ENCODE data around the gene EFCC1. TPM values are rescaled to one million over a fixed set of nuclear protein-coding genes. Genes with fewer than 3 reads are reported as not detected.

Gene EFCC1
- total and polyA plus RNA-seq, 2 of the 13 experiments (the other 11 are each of a cell fraction or from before 2014, with no cell fraction given) = not detected

DNA sequence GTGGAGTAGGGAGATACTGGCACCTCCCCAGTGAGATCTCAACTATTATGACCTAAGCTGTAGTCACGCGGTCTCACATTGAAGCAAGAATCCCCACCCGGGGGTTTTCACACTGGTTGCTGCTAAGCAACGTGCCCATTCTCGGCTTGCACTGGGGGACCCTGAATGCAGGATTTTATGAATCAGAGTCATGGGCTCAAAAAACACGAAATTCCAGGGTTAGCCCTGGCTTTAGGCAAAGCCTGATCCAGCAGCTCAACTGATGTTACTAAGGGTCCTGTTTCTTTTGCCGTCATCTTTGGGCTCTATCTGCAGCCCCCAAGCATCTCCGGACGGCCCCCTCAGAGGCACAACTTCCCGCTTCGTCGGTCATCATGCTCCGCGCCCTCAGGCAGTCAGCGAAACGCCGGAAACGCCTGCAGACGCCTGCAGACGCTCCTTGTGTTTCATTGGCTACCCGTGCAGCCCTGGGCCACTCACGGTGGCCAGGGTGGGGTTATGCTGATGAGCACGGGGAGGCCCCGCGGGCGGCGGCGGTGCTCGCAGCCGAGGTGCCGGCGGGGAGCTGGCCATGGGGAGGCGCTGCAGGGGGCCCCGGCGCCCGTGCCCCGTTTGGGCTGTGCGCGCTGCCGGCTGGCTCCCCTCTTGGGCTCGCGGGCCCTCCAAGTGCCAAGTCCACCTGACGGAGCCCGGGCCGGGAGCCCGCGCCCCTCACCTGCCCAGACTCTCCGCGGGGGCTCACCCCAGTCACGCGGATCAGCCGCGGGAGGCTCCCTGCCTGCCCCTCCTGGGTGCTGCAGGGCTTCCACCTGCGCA, 25.8 kb downstream of the EFCC1 start (continued):
- TF ChIP-seq PHF20 (CRISPR knock-in tag; IDR thresholded peaks at IDR 0.05) (peak; percentile 40; the same call in 1 of the 2 replicates), ZNF17 (CRISPR knock-in tag; IDR thresholded peaks at IDR 0.05) (no peak), SNRNP70 (IDR thresholded peaks at IDR 0.05; ENCODE audit: low read depth, low read length) (no peak), POLR2AphosphoS5 (IDR thresholded peaks at IDR 0.05; ENCODE audit: low read depth, low read length) (no peak), REXO4 (CRISPR knock-in tag; IDR thresholded peaks at IDR 0.05; ENCODE audit: borderline replicate concordance) (no peak), HNRNPH1 (optimal IDR thresholded peaks at IDR 0.05; ENCODE audit: low read depth, low read length) (no peak), ZFP90 (CRISPR knock-in tag; IDR thresholded peaks at IDR 0.05; ENCODE audit: borderline replicate concordance) (peak; percentile 75)
- TF ChIP-seq, protein P1, sequence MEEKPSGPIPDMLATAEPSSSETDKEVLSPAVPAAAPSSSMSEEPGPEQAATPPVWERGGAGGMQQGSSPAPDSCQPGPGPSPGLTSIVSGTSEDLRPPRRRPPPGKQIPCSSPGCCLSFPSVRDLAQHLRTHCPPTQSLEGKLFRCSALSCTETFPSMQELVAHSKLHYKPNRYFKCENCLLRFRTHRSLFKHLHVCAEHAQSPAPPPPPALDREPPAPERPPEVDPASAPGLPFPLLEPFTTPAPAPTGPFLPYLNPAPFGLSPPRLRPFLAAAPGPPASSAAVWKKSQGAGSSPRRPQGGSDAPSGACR (CRISPR knock-in tag; IDR thresholded peaks at IDR 0.05) = no peak
- TF ChIP-seq, protein P2, sequence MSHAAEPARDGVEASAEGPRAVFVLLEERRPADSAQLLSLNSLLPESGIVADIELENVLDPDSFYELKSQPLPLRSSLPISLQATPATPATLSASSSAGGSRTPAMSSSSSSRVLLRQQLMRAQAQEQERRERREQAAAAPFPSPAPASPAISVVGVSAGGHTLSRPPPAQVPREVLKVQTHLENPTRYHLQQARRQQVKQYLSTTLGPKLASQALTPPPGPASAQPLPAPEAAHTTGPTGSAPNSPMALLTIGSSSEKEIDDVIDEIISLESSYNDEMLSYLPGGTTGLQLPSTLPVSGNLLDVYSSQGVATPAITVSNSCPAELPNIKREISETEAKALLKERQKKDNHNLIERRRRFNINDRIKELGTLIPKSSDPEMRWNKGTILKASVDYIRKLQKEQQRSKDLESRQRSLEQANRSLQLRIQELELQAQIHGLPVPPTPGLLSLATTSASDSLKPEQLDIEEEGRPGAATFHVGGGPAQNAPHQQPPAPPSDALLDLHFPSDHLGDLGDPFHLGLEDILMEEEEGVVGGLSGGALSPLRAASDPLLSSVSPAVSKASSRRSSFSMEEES (CRISPR knock-in tag; IDR thresholded peaks at IDR 0.05) = peak; percentile 23; the same call in 1 of the 2 replicates
- TF ChIP-seq, protein P3, sequence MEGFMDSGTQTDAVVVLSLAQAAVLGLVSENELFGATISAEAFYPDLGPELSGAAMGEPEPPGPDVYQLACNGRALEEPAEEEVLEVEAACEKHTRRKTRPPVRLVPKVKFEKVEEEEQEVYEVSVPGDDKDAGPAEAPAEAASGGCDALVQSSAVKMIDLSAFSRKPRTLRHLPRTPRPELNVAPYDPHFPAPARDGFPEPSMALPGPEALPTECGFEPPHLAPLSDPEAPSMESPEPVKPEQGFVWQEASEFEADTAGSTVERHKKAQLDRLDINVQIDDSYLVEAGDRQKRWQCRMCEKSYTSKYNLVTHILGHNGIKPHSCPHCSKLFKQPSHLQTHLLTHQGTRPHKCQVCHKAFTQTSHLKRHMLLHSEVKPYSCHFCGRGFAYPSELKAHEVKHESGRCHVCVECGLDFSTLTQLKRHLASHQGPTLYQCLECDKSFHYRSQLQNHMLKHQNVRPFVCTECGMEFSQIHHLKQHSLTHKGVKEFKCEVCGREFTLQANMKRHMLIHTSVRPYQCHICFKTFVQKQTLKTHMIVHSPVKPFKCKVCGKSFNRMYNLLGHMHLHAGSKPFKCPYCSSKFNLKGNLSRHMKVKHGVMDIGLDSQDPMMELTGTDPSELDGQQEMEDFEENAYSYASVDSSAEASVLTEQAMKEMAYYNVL (CRISPR knock-in tag; IDR thresholded peaks at IDR 0.05; ENCODE audit: borderline replicate concordance) = no peak
- TF ChIP-seq, protein P4, sequence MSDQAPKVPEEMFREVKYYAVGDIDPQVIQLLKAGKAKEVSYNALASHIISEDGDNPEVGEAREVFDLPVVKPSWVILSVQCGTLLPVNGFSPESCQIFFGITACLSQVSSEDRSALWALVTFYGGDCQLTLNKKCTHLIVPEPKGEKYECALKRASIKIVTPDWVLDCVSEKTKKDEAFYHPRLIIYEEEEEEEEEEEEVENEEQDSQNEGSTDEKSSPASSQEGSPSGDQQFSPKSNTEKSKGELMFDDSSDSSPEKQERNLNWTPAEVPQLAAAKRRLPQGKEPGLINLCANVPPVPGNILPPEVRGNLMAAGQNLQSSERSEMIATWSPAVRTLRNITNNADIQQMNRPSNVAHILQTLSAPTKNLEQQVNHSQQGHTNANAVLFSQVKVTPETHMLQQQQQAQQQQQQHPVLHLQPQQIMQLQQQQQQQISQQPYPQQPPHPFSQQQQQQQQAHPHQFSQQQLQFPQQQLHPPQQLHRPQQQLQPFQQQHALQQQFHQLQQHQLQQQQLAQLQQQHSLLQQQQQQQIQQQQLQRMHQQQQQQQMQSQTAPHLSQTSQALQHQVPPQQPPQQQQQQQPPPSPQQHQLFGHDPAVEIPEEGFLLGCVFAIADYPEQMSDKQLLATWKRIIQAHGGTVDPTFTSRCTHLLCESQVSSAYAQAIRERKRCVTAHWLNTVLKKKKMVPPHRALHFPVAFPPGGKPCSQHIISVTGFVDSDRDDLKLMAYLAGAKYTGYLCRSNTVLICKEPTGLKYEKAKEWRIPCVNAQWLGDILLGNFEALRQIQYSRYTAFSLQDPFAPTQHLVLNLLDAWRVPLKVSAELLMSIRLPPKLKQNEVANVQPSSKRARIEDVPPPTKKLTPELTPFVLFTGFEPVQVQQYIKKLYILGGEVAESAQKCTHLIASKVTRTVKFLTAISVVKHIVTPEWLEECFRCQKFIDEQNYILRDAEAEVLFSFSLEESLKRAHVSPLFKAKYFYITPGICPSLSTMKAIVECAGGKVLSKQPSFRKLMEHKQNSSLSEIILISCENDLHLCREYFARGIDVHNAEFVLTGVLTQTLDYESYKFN (CRISPR knock-in tag; conservative IDR thresholded peaks at IDR 0.05) = no peak
- TF ChIP-seq, protein P5, sequence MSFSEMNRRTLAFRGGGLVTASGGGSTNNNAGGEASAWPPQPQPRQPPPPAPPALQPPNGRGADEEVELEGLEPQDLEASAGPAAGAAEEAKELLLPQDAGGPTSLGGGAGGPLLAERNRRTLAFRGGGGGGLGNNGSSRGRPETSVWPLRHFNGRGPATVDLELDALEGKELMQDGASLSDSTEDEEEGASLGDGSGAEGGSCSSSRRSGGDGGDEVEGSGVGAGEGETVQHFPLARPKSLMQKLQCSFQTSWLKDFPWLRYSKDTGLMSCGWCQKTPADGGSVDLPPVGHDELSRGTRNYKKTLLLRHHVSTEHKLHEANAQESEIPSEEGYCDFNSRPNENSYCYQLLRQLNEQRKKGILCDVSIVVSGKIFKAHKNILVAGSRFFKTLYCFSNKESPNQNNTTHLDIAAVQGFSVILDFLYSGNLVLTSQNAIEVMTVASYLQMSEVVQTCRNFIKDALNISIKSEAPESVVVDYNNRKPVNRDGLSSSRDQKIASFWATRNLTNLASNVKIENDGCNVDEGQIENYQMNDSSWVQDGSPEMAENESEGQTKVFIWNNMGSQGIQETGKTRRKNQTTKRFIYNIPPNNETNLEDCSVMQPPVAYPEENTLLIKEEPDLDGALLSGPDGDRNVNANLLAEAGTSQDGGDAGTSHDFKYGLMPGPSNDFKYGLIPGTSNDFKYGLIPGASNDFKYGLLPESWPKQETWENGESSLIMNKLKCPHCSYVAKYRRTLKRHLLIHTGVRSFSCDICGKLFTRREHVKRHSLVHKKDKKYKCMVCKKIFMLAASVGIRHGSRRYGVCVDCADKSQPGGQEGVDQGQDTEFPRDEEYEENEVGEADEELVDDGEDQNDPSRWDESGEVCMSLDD (CRISPR knock-in tag; IDR thresholded peaks at IDR 0.05; ENCODE audit: borderline replicate concordance) = peak; percentile 48; the same call in 1 of the 2 replicates
- TF ChIP-seq, protein P6, sequence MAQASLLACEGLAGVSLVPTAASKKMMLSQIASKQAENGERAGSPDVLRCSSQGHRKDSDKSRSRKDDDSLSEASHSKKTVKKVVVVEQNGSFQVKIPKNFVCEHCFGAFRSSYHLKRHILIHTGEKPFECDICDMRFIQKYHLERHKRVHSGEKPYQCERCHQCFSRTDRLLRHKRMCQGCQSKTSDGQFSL (CRISPR knock-in tag; IDR thresholded peaks at IDR 0.05) = no peak
- TF ChIP-seq, protein P7, sequence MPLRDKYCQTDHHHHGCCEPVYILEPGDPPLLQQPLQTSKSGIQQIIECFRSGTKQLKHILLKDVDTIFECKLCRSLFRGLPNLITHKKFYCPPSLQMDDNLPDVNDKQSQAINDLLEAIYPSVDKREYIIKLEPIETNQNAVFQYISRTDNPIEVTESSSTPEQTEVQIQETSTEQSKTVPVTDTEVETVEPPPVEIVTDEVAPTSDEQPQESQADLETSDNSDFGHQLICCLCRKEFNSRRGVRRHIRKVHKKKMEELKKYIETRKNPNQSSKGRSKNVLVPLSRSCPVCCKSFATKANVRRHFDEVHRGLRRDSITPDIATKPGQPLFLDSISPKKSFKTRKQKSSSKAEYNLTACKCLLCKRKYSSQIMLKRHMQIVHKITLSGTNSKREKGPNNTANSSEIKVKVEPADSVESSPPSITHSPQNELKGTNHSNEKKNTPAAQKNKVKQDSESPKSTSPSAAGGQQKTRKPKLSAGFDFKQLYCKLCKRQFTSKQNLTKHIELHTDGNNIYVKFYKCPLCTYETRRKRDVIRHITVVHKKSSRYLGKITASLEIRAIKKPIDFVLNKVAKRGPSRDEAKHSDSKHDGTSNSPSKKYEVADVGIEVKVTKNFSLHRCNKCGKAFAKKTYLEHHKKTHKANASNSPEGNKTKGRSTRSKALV (CRISPR knock-in tag; IDR thresholded peaks at IDR 0.05) = no peak; the same call in 1 of the 2 replicates

Measured in HepG2 (cell line).